HG03565 (cell line): ENCODE data around the gene ADPRS.

Experiments
- ATAC-seq: cut with Tn5 transposase; IDR thresholded peaks from one replicate; pipeline ENCODE4 v1.9.1; 2021; ENCODE audit warnings: mild to moderate bottlenecking, moderate library complexity; ENCODE audit not compliant: unreplicated experiment

ADPRS gene

GRCh38 chr1:36088577-36089392 lies at the start of gene ADPRS:
TSS of gene ADPRS (plus strand) at chr1:36088892. CDS start at chr1:36088905, 13 bp downstream.
- peak; percentile 79 for ATAC-seq

- ATAC-seq: no peak
Measured at GRCh38 chr1:36040238-36040637, 48.5 kb upstream of the ADPRS start.

GRCh38 chr1:36051821-36052220 lies 36.9 kb upstream of the ADPRS start:
- no peak for ATAC-seq

- no peak for ATAC-seq
Measured at GRCh38 chr1:36053978-36054377, 34.7 kb upstream of the ADPRS start.

- no peak for ATAC-seq
Measured at GRCh38 chr1:36055706-36056105, 33.0 kb upstream of the ADPRS start.

- no peak for ATAC-seq
Measured at GRCh38 chr1:36062315-36062714, 26.4 kb upstream of the ADPRS start.

- no peak for ATAC-seq
Measured at GRCh38 chr1:36067871-36068270, 20.8 kb upstream of the ADPRS start.

GRCh38 chr1:36068866-36069265 lies 19.8 kb upstream of the ADPRS start:
- ATAC-seq: no peak

- no peak for ATAC-seq
Measured at GRCh38 chr1:36070349-36070748, 18.3 kb upstream of the ADPRS start.

GRCh38 chr1:36076979-36077573 lies 11.6 kb upstream of the ADPRS start:
- ATAC-seq: no peak

GRCh38 chr1:36080236-36080635 lies 8.5 kb upstream of the ADPRS start:
- ATAC-seq: no peak

GRCh38 chr1:36080801-36081200 lies 7.9 kb upstream of the ADPRS start:
- no peak for ATAC-seq

GRCh38 chr1:36081926-36082485 lies 6.7 kb upstream of the ADPRS start:
- ATAC-seq: no peak

GRCh38 chr1:36083219-36083618 lies 5.5 kb upstream of the ADPRS start:
- no peak for ATAC-seq

- ATAC-seq: no peak
Measured at GRCh38 chr1:36083635-36084496, 4.8 kb upstream of the ADPRS start, which contains the start of gene TEKT2. TSS of gene TEKT2 (plus strand) at chr1:36084094. CDS start at chr1:36084922, 828 bp downstream.

- ATAC-seq: no peak
Measured at GRCh38 chr1:36084497-36085115, 4.1 kb upstream of the ADPRS start.

GRCh38 chr1:36085126-36085525 lies 3.6 kb upstream of the ADPRS start:
- no peak for ATAC-seq

GRCh38 chr1:36085686-36086526 lies 2.8 kb upstream of the ADPRS start:
- no peak for ATAC-seq

- ATAC-seq: no peak
Measured at GRCh38 chr1:36086529-36087232, 2.0 kb upstream of the ADPRS start.
